ENCODE results near the gene NOL12.

NOL12 gene
- 3.1 to 5.0 (median 3.5) reads per million in 3 donors for total RNA-seq

- no peaks in the 10 kb centered on the region for H3K27me3 ChIP-seq (replicated peaks; ENCODE audit: control insufficient read depth, insufficient read depth, low read length, poor library complexity, severe bottlenecking)
- H3K4me1 ChIP-seq (ENCODE audit: control insufficient read depth, insufficient read depth, low read length, poor library complexity, severe bottlenecking) = peaks cover 19% of the 10 kb centered on the region
- no peaks in the 10 kb centered on the region for H3K9me3 ChIP-seq (ENCODE audit: control insufficient read depth, low read length)
- H3K4me3 ChIP-seq (ENCODE audit: insufficient read depth, low read depth, low read length, poor library complexity, severe bottlenecking) = peak within 1 kb of the TSS; percentile 98
- peaks cover 32% of the 10 kb centered on the region for H3K36me3 ChIP-seq (ENCODE audit: control insufficient read depth, insufficient read depth, low read length)
- peak; percentile 40 to 60 (median 59) for DNase-seq
- H3K27ac ChIP-seq (ENCODE audit: insufficient read depth, low read length, poor library complexity, severe bottlenecking) = peak within 1 kb of the TSS; percentile 88
Measured at GRCh38 chr22:37686002-37686982, at the start of gene NOL12. Gene NOL12, plus strand, starts transcription at chr22:37686343. Its CDS starts 50 bp downstream, at chr22:37686393.

- Histone ChIP-seq H3K9me3 (ENCODE audit: control insufficient read depth, low read length) (no peaks in the 10 kb centered on the region), H3K36me3 (ENCODE audit: control insufficient read depth, insufficient read depth, low read length) (peaks cover 7% of the 10 kb centered on the region), H3K27me3 (replicated peaks; ENCODE audit: control insufficient read depth, insufficient read depth, low read length, poor library complexity, severe bottlenecking) (no peaks in the 10 kb centered on the region), H3K4me3 (ENCODE audit: insufficient read depth, low read depth, low read length, poor library complexity, severe bottlenecking) (no peak overlapping the region), H3K4me1 (ENCODE audit: control insufficient read depth, insufficient read depth, low read length, poor library complexity, severe bottlenecking) (peaks cover 93% of the 10 kb centered on the region), H3K27ac (ENCODE audit: insufficient read depth, low read length, poor library complexity, severe bottlenecking) (peak overlapping the region; percentile 78)
- DNase-seq = no peak
Measured at GRCh38 chr22:37636949-37637273, 49.2 kb upstream of the NOL12 start.

- Histone ChIP-seq H3K27ac (ENCODE audit: insufficient read depth, low read length, poor library complexity, severe bottlenecking) (peak overlapping the region; percentile 78), H3K36me3 (ENCODE audit: control insufficient read depth, insufficient read depth, low read length) (peaks cover 23% of the 10 kb centered on the region), H3K27me3 (replicated peaks; ENCODE audit: control insufficient read depth, insufficient read depth, low read length, poor library complexity, severe bottlenecking) (no peaks in the 10 kb centered on the region), H3K4me3 (ENCODE audit: insufficient read depth, low read depth, low read length, poor library complexity, severe bottlenecking) (peak overlapping the region; percentile 77), H3K4me1 (ENCODE audit: control insufficient read depth, insufficient read depth, low read length, poor library complexity, severe bottlenecking) (peaks cover 94% of the 10 kb centered on the region), H3K9me3 (ENCODE audit: control insufficient read depth, low read length) (no peaks in the 10 kb centered on the region)
- DNase-seq = no peak
Measured at GRCh38 chr22:37638391-37639069, 47.6 kb upstream of the NOL12 start.

- Histone ChIP-seq H3K27me3 (replicated peaks; ENCODE audit: control insufficient read depth, insufficient read depth, low read length, poor library complexity, severe bottlenecking) (no peaks in the 10 kb centered on the region), H3K4me1 (ENCODE audit: control insufficient read depth, insufficient read depth, low read length, poor library complexity, severe bottlenecking) (peaks cover 90% of the 10 kb centered on the region), H3K36me3 (ENCODE audit: control insufficient read depth, insufficient read depth, low read length) (peaks cover 29% of the 10 kb centered on the region), H3K4me3 (ENCODE audit: insufficient read depth, low read depth, low read length, poor library complexity, severe bottlenecking) (peak within 1 kb of the TSS; percentile 77), H3K9me3 (ENCODE audit: control insufficient read depth, low read length) (no peaks in the 10 kb centered on the region), H3K27ac (ENCODE audit: insufficient read depth, low read length, poor library complexity, severe bottlenecking) (peak within 1 kb of the TSS; percentile 78)
- peak; percentile 37 to 54 (median 47) for DNase-seq
Measured at GRCh38 chr22:37639070-37639760, 46.9 kb upstream of the NOL12 start, which contains the start of gene SH3BP1. Gene SH3BP1, plus strand, starts transcription at chr22:37639669. Its CDS starts 119 bp downstream, at chr22:37639788.

GRCh38 chr22:37639771-37640590, 46.2 kb upstream of the NOL12 start:
- Histone ChIP-seq H3K36me3 (ENCODE audit: control insufficient read depth, insufficient read depth, low read length) (peaks cover 37% of the 10 kb centered on the region), H3K27me3 (replicated peaks; ENCODE audit: control insufficient read depth, insufficient read depth, low read length, poor library complexity, severe bottlenecking) (no peaks in the 10 kb centered on the region), H3K27ac (ENCODE audit: insufficient read depth, low read length, poor library complexity, severe bottlenecking) (peak overlapping the region; percentile 78), H3K4me3 (ENCODE audit: insufficient read depth, low read depth, low read length, poor library complexity, severe bottlenecking) (peak overlapping the region; percentile 77), H3K9me3 (ENCODE audit: control insufficient read depth, low read length) (no peaks in the 10 kb centered on the region), H3K4me1 (ENCODE audit: control insufficient read depth, insufficient read depth, low read length, poor library complexity, severe bottlenecking) (peaks cover 83% of the 10 kb centered on the region)
- no peak for DNase-seq

GRCh38 chr22:37640591-37641560, 45.3 kb upstream of the NOL12 start:
- peak overlapping the region; percentile 78 for H3K27ac ChIP-seq (ENCODE audit: insufficient read depth, low read length, poor library complexity, severe bottlenecking)
- H3K4me3 ChIP-seq (ENCODE audit: insufficient read depth, low read depth, low read length, poor library complexity, severe bottlenecking) = peak overlapping the region; percentile 77
- H3K9me3 ChIP-seq (ENCODE audit: control insufficient read depth, low read length) = no peaks in the 10 kb centered on the region
- H3K36me3 ChIP-seq (ENCODE audit: control insufficient read depth, insufficient read depth, low read length) = peaks cover 46% of the 10 kb centered on the region
- no peak for DNase-seq
- H3K4me1 ChIP-seq (ENCODE audit: control insufficient read depth, insufficient read depth, low read length, poor library complexity, severe bottlenecking) = peaks cover 76% of the 10 kb centered on the region
- H3K27me3 ChIP-seq (replicated peaks; ENCODE audit: control insufficient read depth, insufficient read depth, low read length, poor library complexity, severe bottlenecking) = no peaks in the 10 kb centered on the region

- H3K27ac ChIP-seq (ENCODE audit: insufficient read depth, low read length, poor library complexity, severe bottlenecking) = peak overlapping the region; percentile 78
- peak overlapping the region; percentile 77 for H3K4me3 ChIP-seq (ENCODE audit: insufficient read depth, low read depth, low read length, poor library complexity, severe bottlenecking)
- DNase-seq = no peak
- no peaks in the 10 kb centered on the region for H3K9me3 ChIP-seq (ENCODE audit: control insufficient read depth, low read length)
- no peaks in the 10 kb centered on the region for H3K27me3 ChIP-seq (replicated peaks; ENCODE audit: control insufficient read depth, insufficient read depth, low read length, poor library complexity, severe bottlenecking)
- H3K4me1 ChIP-seq (ENCODE audit: control insufficient read depth, insufficient read depth, low read length, poor library complexity, severe bottlenecking) = peaks cover 69% of the 10 kb centered on the region
- peaks cover 52% of the 10 kb centered on the region for H3K36me3 ChIP-seq (ENCODE audit: control insufficient read depth, insufficient read depth, low read length)
Measured at GRCh38 chr22:37641561-37641949, 44.6 kb upstream of the NOL12 start.

GRCh38 chr22:37643225-37643847, 42.8 kb upstream of the NOL12 start:
- Histone ChIP-seq H3K4me1 (ENCODE audit: control insufficient read depth, insufficient read depth, low read length, poor library complexity, severe bottlenecking) (peaks cover 51% of the 10 kb centered on the region), H3K36me3 (ENCODE audit: control insufficient read depth, insufficient read depth, low read length) (peaks cover 69% of the 10 kb centered on the region), H3K4me3 (ENCODE audit: insufficient read depth, low read depth, low read length, poor library complexity, severe bottlenecking) (no peak overlapping the region), H3K27me3 (replicated peaks; ENCODE audit: control insufficient read depth, insufficient read depth, low read length, poor library complexity, severe bottlenecking) (no peaks in the 10 kb centered on the region), H3K9me3 (ENCODE audit: control insufficient read depth, low read length) (no peaks in the 10 kb centered on the region), H3K27ac (ENCODE audit: insufficient read depth, low read length, poor library complexity, severe bottlenecking) (no peak overlapping the region)
- peak; percentile 67 to 76 (median 69) for DNase-seq

Measured in effector memory CD4-positive, alpha-beta T cell (primary cell).